Osteocyte (in vitro differentiated cells): ENCODE data around the gene NLGN1. TPM values are rescaled to one million over a fixed set of nuclear protein-coding genes. Genes with fewer than 3 reads are reported as not detected.

Experiments used
- DNase-seq: peaks from one replicate; pipeline ENCODE4 v3.0.0; 2021; ENCODE audit warnings: mixed read lengths; ENCODE audit not compliant: unreplicated experiment; ENCODE audit errors: extremely low spot score
- H3K27ac Mint-ChIP-seq: one replicate; pipeline ENCODE4 v1.8.0; 2021; ENCODE audit warnings: mild to moderate bottlenecking, mixed read lengths; ENCODE audit not compliant: unreplicated experiment
- H3K27me3 Mint-ChIP-seq: one replicate; pipeline ENCODE4 v1.8.0; 2021; ENCODE audit warnings: mixed read lengths; ENCODE audit not compliant: unreplicated experiment
- H3K36me3 Mint-ChIP-seq: one replicate; pipeline ENCODE4 v1.8.0; 2021; ENCODE audit warnings: mixed read lengths; ENCODE audit not compliant: unreplicated experiment
- H3K4me1 Mint-ChIP-seq: one replicate; pipeline ENCODE4 v1.8.0; 2021; ENCODE audit warnings: mixed read lengths; ENCODE audit not compliant: unreplicated experiment
- H3K4me3 Mint-ChIP-seq: one replicate; pipeline ENCODE4 v1.8.0; 2021; ENCODE audit warnings: mild to moderate bottlenecking, moderate library complexity, mixed read lengths; ENCODE audit not compliant: unreplicated experiment
- H3K9me3 Mint-ChIP-seq: one replicate; pipeline ENCODE4 v1.8.0; 2021; ENCODE audit warnings: mixed read lengths; ENCODE audit not compliant: unreplicated experiment
- CTCF ChIP-seq: fragments of 200-600 bp; sonication (generic); IDR thresholded peaks from 2 replicates; pipeline ENCODE4 v1.5.0; 2021; ENCODE audit warnings: antibody characterized with exemption, mild to moderate bottlenecking, moderate library complexity
- total RNA-seq: library from RNA; stranded (reverse); gene quantifications from 2 replicates; pipeline ENCODE4 v1.2.1, GENCODE V29; 2021

Gene NLGN1
- total RNA-seq, 1 donor from 2014 or later = 3.9 TPM

GRCh38 chr3:173479301-173479700 lies 81.8 kb downstream of the NLGN1 start:
- Mint-ChIP-seq H3K36me3 (no peaks in the 10 kb centered on the region), H3K9me3 (peaks cover 3% of the 10 kb centered on the region), H3K27me3 (no peaks in the 10 kb centered on the region), H3K4me3 (no peak overlapping the region), H3K27ac (no peak overlapping the region), H3K4me1 (no peaks in the 10 kb centered on the region)
- no peak for DNase-seq
- TF ChIP-seq CTCF = no peak

GRCh38 chr3:173501931-173502489 lies 104.5 kb downstream of the NLGN1 start:
- no peak overlapping the region for H3K27ac Mint-ChIP-seq
- DNase-seq = no peak
- peaks cover under 1% of the 10 kb centered on the region for H3K27me3 Mint-ChIP-seq
- H3K9me3 Mint-ChIP-seq = no peaks in the 10 kb centered on the region
- H3K4me3 Mint-ChIP-seq = no peak overlapping the region
- TF ChIP-seq CTCF = no peak
- peaks cover 10% of the 10 kb centered on the region for H3K4me1 Mint-ChIP-seq
- H3K36me3 Mint-ChIP-seq = no peaks in the 10 kb centered on the region

- H3K9me3 Mint-ChIP-seq = no peaks in the 10 kb centered on the region
Observed at GRCh38 chr3:173502983-173503568, 105.5 kb downstream of the NLGN1 start.

GRCh38 chr3:173510565-173510964 lies 113.0 kb downstream of the NLGN1 start:
- TF ChIP-seq CTCF = no peak
- Mint-ChIP-seq H3K27ac (no peak overlapping the region), H3K27me3 (peaks cover 2% of the 10 kb centered on the region), H3K9me3 (peaks cover 5% of the 10 kb centered on the region), H3K36me3 (no peaks in the 10 kb centered on the region), H3K4me3 (no peak overlapping the region), H3K4me1 (no peaks in the 10 kb centered on the region)
- DNase-seq = no peak

More at GRCh38 chr3:173502983-173503568, 105.5 kb downstream of the NLGN1 start:
- TF ChIP-seq CTCF = no peak
- Mint-ChIP-seq H3K4me1 (peaks cover 10% of the 10 kb centered on the region), H3K4me3 (no peak overlapping the region), H3K36me3 (no peaks in the 10 kb centered on the region), H3K27ac (no peak overlapping the region), H3K27me3 (peaks cover 2% of the 10 kb centered on the region)
- no peak for DNase-seq

GRCh38 chr3:173513123-173513522 lies 115.6 kb downstream of the NLGN1 start:
- no peaks in the 10 kb centered on the region for H3K27me3 Mint-ChIP-seq
- H3K36me3 Mint-ChIP-seq = no peaks in the 10 kb centered on the region
- no peak overlapping the region for H3K4me3 Mint-ChIP-seq
- TF ChIP-seq CTCF = no peak
- peaks cover 5% of the 10 kb centered on the region for H3K9me3 Mint-ChIP-seq
- no peak overlapping the region for H3K27ac Mint-ChIP-seq
- DNase-seq = no peak
- H3K4me1 Mint-ChIP-seq = no peaks in the 10 kb centered on the region
